GM18870 (cell line): ENCODE results near the gene SERHL2.
"Not testable (repeated sequence)": the region's sequence is repeated elsewhere in the genome, so short reads cannot be mapped to it uniquely, and the experiment has no call there.

ENCODE experiments used
- ATAC-seq: cut with Tn5 transposase; IDR thresholded peaks from one replicate; pipeline ENCODE4 v1.9.1; 2021; ENCODE audit warnings: moderate library complexity; ENCODE audit not compliant: unreplicated experiment

SERHL2 gene

GRCh38 chr22:42553475-42554361, at the start of gene SERHL2:
Gene SERHL2, plus strand, starts transcription at chr22:42553956. Its CDS starts 65 bp downstream, at chr22:42554021.
- no peak for ATAC-seq

DNA sequence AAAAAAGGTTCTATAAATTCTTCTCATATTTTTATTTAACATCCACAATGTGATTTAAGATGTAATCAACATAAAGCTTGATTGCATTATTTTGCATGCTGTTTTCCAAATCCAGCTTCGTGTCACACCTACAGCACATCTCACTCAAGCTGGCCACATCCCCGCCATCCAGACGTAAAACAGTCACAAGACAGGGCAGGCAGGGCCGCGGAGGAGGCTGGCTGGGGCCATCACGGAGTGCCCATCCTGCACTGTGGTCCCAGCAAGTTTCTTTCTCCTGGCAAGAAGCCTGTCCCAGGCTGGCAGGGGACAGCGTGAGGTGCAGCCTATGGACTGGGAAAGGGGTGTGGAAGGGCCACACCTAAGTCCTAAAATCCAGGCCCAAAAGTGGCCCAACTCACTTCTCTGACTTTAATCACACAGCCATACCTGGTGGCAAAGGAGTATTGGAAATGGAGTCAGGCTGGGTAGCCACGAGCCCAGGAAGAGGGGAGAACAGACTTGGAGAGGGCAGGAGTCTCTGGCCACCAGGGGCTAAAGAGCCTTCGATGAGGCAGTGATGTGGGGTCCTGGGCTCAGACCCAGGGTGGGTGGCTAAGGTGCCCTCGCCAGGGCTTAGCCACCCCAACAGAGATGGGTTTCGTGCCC, 45.3 kb upstream of the SERHL2 start:
- ATAC-seq = not testable (repeated sequence)

DNA sequence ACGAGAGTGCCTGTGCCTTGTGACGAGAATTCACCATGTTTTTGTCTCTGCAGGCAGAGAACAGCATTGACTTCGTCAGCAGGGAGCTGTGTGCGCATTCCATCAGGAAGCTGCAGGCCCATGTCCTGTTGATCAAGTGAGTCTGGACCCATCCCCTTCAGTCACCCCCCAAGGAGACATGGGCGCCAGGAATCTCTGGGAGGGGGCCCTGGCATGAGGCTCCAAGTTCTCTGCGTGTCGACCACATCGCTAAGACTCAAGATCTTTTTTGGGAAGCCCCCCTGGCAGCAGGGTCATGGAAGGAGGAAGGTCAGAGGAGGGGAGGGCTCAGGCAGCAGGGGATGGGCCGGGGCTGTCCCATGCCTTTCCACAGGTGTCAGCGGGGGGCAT, 44.8 kb upstream of the SERHL2 start:
- ATAC-seq = not testable (repeated sequence)

- no peak for ATAC-seq
These were observed 44.2 kb upstream of the SERHL2 start for GRCh38 chr22:42509548-42509947.

DNA sequence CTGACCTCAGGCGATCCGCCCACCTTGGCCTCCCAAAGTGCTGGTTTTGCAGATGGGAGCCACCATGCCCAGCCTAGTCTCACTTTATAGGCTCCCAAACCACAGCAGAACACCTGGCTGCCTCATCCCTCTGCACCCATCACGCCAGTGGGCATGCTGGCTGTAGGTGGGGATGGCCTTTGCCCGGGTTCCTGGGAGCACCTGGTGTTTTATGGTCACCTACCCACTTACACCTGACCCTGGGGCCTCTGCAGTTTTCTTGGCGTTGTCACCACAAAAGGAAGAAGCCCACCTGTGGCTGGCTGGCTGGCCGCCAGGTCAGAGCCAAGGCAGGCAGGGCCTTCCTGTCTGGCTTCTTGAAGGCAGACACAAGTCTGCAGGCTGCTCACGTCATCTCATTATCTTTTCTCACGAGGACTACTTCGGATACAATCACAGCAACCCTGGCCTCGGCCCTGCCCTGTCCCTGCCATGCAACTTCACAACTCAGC, 42.3 kb upstream of the SERHL2 start:
- ATAC-seq = no peak

GRCh38 chr22:42512273-42512990, 41.3 kb upstream of the SERHL2 start:
- not testable (repeated sequence) for ATAC-seq

DNA sequence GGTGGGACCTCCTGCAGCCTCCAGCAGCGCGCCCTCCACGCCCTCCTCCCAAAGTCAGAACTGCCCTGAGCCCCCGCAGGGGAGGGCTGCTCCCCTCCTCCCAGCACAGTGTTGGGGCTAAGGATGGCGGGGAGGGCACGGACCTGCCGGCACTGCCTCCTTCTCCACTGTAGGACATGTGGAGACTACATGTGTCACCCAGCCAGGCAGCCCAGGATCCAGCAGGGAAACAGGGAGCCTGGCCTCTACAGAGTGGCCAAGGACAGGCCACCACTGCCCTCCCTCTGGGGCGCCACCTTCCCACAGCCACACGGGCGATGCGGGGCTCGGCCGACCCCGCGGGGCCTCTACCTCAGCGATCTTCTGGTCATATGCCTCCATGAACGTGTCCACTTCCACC, 39.4 kb upstream of the SERHL2 start:
- not testable (repeated sequence) for ATAC-seq

DNA sequence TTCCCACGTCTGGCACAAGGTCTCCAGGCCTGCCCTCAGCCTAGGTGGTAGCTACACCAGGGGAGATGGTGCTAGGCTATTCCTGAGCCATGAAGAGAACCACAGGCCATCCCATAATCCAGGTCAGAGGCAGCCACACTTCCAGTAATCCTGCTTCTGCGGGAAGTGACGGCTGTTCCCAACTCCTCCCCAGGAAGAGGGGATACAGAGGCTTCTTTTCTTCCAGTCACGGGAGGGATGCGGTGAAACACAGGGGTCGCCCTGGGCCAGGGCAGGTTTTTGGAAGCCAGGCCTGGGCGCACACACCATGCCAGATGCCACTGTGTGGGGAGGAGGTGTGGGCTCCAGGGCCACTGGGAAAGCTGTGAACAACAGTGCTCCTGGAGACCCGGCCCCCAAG, 38.5 kb upstream of the SERHL2 start:
- ATAC-seq = not testable (repeated sequence)

DNA sequence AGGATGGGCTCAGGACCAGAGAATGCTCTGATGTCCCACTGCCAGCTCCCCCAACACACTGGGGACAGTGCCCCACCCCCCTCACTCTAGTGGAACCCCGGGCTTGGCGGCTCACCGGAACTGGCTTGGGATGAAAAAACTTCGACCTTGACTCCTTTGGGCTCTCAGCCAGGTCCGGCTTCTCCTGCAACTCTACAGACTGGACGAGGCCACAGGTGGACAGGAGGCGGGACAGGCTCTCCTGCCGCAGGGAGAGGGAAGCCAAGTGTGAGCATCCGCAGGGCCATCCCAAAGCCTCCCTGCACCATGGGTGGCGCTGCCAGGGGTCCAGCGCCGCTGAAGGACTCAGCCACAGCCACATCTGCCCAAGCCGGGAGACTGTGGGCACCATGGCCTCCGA, 37.9 kb upstream of the SERHL2 start:
- no peak for ATAC-seq

DNA sequence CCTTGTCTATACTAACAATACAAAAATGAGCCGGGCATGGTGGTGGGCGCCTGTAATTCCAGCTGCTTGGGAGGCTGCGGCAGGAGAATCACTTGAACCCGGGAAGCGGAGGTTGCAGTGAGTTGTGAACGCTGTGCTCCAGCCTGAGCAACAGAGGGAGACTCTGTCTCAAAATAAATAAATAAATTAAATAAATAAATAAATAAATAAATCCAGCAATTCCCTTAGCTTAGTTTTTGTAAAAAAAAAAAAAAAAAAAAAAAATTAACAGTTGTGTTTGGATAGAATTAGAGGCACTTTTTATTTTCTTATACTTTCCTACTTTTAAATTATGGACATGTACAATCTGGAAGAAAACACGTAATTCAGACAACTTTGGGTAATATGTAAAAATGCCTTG, 36.7 kb upstream of the SERHL2 start:
- not testable (repeated sequence) for ATAC-seq

DNA sequence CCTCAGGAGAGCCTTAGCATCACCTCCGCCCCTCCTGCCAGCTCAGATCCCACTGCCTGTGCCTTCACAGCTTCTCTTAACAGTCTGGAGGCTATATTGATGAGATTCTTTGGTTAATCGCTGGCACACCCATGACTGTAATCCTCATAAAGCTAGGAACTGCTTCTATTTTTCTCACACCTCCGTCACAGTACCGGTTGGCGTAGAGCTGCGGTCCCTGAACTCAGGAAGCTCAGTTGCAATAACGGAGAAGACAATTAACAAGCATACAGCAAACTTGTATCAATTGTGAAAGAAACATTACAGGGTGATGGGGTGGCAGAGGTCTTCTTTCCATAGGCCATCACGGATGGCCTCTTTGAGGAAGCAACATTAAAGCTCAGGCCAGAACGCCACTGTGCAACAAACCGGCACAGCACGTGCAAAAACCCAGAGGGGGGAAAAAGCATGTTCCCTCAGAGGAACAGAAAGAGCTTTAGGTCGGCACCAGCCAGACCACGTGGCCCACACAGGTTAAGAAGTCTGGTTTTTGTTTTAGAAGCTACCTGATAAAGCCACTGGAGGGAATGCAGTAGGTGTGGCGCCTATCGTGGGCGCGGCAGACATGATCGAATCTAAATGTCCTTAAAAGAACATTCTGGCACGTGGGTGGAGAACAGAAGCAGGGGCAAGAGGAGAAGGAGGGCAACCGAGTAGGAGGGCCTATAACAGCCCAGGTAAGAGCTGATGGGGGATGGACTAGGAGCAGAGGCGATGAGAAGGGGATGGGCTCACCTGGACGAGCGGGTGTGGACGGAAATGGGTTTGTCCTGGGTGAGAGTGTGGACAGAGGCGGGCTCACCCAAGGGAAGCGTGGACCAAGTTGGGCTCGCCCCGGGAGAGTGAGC, 34.9 kb upstream of the SERHL2 start:
- not testable (repeated sequence) for ATAC-seq

- no peak for ATAC-seq
These were observed 34.0 kb upstream of the SERHL2 start, which contains the start of gene RRP7A for GRCh38 chr22:42519525-42520401. Gene RRP7A, minus strand, starts transcription at chr22:42519796. Its CDS starts 10 bp downstream, at chr22:42519786.

GRCh38 chr22:42521228-42521546, 32.6 kb upstream of the SERHL2 start:
- ATAC-seq = no peak

DNA sequence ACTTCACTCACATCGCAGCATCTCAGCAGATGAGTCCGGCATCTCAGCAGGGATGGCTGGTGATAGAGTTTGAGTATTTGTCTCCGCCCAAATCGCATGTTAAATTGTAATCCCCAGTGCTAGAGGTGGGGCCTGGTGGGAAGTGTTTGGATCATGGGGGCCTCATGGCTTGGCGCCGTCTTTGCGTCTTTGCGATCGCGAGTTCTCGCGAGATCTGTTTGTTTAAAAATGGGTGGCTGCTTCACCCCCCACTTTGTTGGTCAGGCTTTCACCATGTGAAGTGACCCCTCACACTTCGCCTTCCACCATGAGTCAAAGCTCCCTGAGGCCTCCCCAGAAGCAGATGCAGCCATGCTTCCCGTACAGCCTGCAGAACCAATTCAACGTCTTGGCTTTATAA, 31.2 kb upstream of the SERHL2 start:
- no peak for ATAC-seq

DNA sequence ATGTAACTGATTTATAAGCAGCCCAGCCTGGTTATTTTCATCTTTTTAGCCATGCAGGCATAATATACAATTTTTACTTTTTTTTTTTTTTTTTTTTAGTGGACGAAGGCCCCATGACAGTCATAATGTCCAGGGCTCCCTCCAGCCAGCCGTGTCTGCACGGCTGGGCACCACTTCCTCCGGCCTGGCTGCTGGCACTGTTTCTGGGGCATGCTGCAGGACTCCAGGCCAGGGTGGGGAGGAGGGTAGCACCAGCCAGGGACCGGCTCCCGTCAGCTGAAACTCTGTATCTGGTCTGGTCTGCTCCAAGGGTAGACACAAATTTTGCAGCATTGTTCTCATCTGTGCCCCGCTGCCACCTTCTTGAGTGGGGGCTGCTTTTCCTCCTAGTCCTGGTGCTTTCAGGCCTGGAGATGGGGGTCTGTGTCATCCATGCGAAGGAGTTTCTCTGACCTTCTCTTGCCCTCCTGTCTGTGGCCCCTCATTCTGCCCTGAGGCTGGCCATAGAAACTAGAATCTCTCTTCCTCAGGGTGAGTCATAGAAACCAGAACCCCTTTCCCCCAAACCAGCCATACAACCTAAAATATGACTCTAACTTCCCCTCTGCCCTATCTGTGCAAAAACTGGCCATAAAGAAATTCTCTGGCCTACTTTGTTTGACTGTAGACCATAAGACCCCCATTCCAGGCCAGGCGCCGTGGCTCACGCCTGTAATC, 25.0 kb upstream of the SERHL2 start:
- ATAC-seq = no peak

DNA sequence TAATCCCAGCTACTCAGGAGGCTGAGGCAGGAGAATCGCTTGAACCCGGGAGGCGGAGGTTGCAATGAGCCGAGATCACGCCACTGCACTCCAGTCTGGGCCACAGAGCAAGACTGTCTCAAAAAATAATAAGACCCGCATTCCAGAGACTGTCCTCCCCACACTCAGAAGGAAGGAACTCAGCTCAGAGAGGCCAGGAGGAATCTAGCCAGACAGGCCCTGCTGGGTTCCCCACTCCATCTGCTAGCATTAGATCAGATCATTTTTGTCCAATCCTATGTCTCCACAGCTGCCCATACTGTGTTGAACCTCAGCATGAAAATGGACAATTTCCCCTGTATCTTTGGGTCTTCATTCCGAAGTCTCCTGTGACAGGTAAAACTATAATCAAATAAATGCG, 24.3 kb upstream of the SERHL2 start:
- ATAC-seq = not testable (repeated sequence)

- not testable (repeated sequence) for ATAC-seq
These were observed 22.2 kb upstream of the SERHL2 start for GRCh38 chr22:42531401-42532084.

DNA sequence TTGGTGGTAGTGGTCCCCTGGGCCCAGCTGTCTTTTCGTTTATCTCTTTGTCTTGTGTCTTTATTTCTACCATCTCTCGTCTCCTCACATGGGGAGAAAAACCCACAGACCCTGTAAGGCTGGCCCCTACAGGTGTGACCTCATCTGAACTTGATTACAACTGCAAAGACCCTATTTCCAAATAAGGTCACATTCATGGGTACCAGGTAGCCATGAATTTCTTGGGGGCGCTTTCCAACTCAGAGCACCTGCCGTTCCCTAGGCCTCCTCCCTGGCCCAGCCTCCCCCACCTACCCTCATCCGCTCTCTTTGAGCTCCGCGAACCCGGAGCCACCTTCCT, 20.1 kb upstream of the SERHL2 start:
- no peak for ATAC-seq
